ENCODE measurements around the gene HSFX3. TPM values are rescaled to one million over a fixed set of nuclear protein-coding genes. Genes with fewer than 3 reads are reported as not detected.

HSFX3 gene
- total and polyA plus RNA-seq, 9 donors, result 0.25 to 1.1 (median 0.91) TPM; not detected in 2

Other genes with a start within 250 kb of the HSFX3 start
- gene IDS, start 44.6 kb downstream of the HSFX3 start, total RNA-seq, result 17.0 TPM
- gene IDS, start 44.6 kb downstream of the HSFX3 start, polyA plus RNA-seq (ENCODE audit: insufficient read depth in 1 of 8, insufficient read length in 8 of 8, low replicate concordance in 1 of 8), result 10 to 100 TPM; 20.1 to 25.7 (median 22.1) TPM
- gene EOLA1, start 8.9 kb downstream of the HSFX3 start, total RNA-seq, result 19.9 TPM
- 10 to 100 TPM; 20.1 to 26.3 (median 22.4) TPM for gene EOLA1, start 8.9 kb downstream of the HSFX3 start, polyA plus RNA-seq (ENCODE audit: insufficient read depth in 1 of 8, insufficient read length in 8 of 8, low replicate concordance in 1 of 8)
- gene MAGEA9B, start 37.5 kb upstream of the HSFX3 start, total RNA-seq, result not detected
- not detected for gene MAGEA9B, start 37.5 kb upstream of the HSFX3 start, polyA plus RNA-seq (ENCODE audit: insufficient read depth in 1 of 8, insufficient read length in 8 of 8, low replicate concordance in 1 of 8)
- 0.75 TPM for gene HSFX2, start 45.4 kb upstream of the HSFX3 start, total RNA-seq
- gene HSFX2, start 45.4 kb upstream of the HSFX3 start, polyA plus RNA-seq (ENCODE audit: insufficient read depth in 1 of 8, insufficient read length in 8 of 8, low replicate concordance in 1 of 8), result 1 to 10 TPM in 1 of 8 donors, under 1 TPM in 7; 0.37 to 1.2 (median 0.71) TPM
- 23.4 TPM for gene TMEM185A, start 81.9 kb upstream of the HSFX3 start, total RNA-seq
- 10 to 100 TPM; 21.3 to 35.6 (median 33.2) TPM for gene TMEM185A, start 81.9 kb upstream of the HSFX3 start, polyA plus RNA-seq (ENCODE audit: insufficient read depth in 1 of 8, insufficient read length in 8 of 8, low replicate concordance in 1 of 8)
- gene MAGEA11, start 162.1 kb upstream of the HSFX3 start, total RNA-seq, result not detected
- gene MAGEA11, start 162.1 kb upstream of the HSFX3 start, polyA plus RNA-seq (ENCODE audit: insufficient read depth in 1 of 8, insufficient read length in 8 of 8, low replicate concordance in 1 of 8), result not detected
- gene HSFX1, start 224.1 kb upstream of the HSFX3 start, total RNA-seq, result 1.2 TPM
- 1 to 10 TPM; 1.3 to 2.1 (median 1.6) TPM for gene HSFX1, start 224.1 kb upstream of the HSFX3 start, polyA plus RNA-seq (ENCODE audit: insufficient read depth in 1 of 8, insufficient read length in 8 of 8, low replicate concordance in 1 of 8)
- not detected for gene MAGEA9, start 232.0 kb upstream of the HSFX3 start, total RNA-seq
- gene MAGEA9, start 232.0 kb upstream of the HSFX3 start, polyA plus RNA-seq (ENCODE audit: insufficient read depth in 1 of 8, insufficient read length in 8 of 8, low replicate concordance in 1 of 8), result not detected